Liver (tissue), 3 donors: ENCODE data around the gene MAN2A1.

Source experiments
- MAX ChIP-seq: IDR thresholded peaks from 2 replicates; pipeline ENCODE4 v1.6.1; 2016; ENCODE audit warnings: antibody characterized with exemption
- SP1 ChIP-seq: IDR thresholded peaks from 2 replicates; pipeline ENCODE4 v1.6.1; 2018; ENCODE audit warnings: antibody characterized with exemption, mild to moderate bottlenecking
- ZBTB33 ChIP-seq: IDR thresholded peaks from 2 replicates; pipeline ENCODE4 v1.6.1; 2016; ENCODE audit warnings: antibody characterized with exemption
- TF ChIP-seq, protein P1 (sequence below): fragments of 150-350 bp; IDR thresholded peaks from 2 replicates; pipeline ENCODE4 v1.5.1; 2017; ENCODE audit warnings: improper control_type of control experiment, low read depth, low read length; ENCODE audit not compliant: missing input control
- donor health status: healthy.
- donor health status: healthy.

- TF ChIP-seq SP1 (no peak), ZBTB33 (no peak), MAX (no peak)
- TF ChIP-seq, protein P1, sequence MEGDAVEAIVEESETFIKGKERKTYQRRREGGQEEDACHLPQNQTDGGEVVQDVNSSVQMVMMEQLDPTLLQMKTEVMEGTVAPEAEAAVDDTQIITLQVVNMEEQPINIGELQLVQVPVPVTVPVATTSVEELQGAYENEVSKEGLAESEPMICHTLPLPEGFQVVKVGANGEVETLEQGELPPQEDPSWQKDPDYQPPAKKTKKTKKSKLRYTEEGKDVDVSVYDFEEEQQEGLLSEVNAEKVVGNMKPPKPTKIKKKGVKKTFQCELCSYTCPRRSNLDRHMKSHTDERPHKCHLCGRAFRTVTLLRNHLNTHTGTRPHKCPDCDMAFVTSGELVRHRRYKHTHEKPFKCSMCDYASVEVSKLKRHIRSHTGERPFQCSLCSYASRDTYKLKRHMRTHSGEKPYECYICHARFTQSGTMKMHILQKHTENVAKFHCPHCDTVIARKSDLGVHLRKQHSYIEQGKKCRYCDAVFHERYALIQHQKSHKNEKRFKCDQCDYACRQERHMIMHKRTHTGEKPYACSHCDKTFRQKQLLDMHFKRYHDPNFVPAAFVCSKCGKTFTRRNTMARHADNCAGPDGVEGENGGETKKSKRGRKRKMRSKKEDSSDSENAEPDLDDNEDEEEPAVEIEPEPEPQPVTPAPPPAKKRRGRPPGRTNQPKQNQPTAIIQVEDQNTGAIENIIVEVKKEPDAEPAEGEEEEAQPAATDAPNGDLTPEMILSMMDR = no peak
Observed at GRCh38 chr5:109767184-109767995, 77.7 kb downstream of the MAN2A1 start.
